NCI-H526 (cell line): ENCODE measurements around the gene SUN5.
"Not testable (repeated sequence)": the region's sequence is repeated elsewhere in the genome, so short reads cannot be mapped to it uniquely, and the experiment has no call there.

Source experiments
- DNase-seq, 2 experiments: peaks; one replicate each; lab custom pipeline; 2025; lab: John Stamatoyannopoulos, UW

The SUN5 gene

DNA sequence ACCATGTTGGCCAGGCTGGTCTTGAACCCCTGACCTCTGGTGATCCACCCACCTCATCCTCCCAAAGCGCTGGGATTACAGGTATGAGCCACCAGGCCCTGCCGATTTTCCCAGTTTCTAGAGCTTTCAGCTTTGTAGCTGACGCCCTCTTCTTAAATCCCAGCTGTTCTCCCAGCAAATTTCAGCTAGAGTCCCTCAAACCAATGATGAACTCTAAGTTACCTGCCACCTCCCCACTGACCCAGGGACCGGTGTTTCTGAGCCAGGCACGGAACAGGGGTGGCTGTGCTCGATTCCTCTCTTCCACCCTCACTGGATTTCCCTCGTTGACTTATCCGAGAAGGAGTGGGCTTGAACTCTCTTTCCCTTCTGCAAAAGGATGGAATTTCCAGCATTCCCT is 39.1 kb downstream of the SUN5 start:
- no peak for DNase-seq

DNA sequence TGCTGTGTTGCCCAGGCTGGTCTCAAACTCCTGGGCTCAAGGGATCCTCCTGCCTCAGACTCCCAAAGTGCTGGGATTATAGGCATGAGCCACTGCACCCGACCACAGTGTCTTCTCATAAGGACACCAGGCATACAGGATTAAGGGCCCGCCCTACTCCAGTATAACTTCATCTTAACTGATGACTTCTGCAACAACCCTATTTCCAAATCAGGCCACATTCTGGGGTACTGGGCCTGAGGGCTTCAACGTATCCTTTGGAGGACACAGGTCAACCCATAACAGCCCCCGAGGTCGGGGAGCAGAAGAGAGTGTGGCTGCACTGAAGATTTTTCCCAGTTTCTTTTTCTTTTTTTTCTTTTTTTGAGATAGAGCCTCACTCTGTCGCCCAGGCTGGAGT is 39.7 kb downstream of the SUN5 start:
- no peak for DNase-seq

DNA sequence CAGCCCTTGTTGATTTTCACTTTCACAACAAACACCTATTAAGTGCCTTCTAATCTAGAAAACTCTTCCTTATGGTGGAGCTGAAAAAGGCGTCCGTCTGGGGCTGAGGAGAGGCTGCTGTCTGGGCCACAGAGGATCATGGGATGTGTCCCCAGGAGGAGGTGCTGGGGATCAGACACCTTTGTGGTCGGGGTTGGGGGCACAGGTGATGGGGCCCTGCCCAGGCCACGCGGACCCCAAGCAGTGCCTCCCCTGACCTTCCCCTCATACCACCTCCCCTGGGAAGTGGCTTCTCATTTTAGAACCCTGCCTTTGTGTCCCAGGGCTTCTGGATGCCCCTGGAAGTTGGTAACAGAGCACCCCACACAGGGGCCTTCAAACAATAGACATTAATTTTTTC is 41.1 kb downstream of the SUN5 start:
- no peak for DNase-seq

DNA sequence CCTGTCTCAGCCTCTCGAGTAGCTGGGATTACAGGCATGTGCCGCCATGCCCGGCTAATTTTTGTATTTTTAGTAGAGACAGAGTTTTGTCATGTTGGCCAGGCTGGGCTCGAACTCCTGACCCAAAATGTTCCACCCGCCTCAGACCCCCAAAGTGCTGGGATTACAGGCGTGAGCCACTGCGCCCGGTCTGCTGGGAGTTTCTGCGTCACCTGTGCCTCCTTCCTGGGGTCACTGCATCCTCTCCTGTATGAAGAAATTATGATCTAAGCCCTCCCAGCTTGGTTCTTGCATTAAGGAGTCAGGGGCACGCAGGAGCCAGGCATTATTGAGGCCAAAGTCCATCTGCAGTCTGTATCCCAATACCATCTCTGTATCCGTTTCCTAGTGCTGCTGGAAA is 41.6 kb downstream of the SUN5 start:
- DNase-seq: not testable (repeated sequence)

DNA sequence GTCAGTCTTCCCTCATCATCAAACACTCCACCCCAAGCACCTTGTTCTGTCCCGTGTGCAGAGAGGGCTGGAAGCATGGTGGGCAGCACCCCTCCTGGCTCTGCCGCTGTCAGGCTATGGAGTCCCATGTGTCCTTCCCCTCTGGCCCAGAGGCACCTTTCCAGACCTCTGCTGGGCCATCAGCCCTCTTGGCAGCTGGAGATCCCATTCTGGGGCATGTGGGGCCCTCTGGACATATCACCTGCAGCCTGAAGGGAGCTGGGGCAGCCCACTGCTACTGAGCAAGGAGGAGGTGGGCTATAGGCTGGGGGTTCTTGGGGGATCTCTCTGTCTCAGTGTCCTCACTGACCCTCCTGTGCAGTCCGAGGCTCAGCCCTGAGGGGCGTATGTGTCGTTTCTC is 42.2 kb downstream of the SUN5 start:
- DNase-seq: no peak

DNA sequence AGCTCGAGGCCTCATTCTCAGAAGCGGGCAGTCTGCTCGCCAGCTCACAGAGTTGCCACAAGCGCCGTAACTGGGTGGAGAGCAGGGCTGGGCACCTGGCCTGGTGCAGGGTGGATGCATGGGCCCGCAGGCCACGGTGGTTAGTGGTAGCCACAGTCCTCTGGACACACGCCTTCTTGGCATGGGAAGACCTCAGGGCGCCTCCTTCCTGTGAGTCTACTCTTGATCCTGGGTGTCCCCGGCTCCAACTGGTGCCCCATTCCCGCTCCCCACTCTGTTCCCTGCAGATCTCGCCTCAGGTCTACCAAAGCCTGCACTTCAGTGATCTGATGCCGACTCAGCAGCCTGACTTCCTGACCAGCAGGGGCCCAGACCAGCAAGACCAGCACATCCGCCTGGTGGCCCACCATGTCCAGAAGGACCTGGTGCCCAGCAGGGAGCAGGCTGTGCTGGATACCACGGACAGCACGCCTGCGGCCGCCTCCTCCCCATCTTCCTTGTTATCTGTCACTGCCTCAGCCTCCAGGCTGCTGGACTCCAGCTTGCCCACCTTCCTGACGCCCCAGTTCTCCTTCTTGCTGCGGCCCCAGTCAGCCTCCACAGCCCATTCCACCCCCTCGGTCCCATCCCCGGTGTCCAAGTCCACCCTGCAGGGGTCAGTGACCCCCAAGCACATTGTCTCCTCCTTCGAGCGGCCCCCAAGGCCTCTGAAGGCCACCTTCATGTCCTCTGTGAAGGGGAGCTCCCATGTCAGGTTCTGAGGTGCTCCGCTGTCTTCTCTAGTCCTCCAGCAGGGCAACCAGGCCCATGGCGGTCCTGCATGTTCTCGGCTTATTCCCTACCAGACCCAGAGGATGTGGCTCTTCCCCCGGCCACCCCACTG is 43.1 kb downstream of the SUN5 start:
- no peak for DNase-seq

DNA sequence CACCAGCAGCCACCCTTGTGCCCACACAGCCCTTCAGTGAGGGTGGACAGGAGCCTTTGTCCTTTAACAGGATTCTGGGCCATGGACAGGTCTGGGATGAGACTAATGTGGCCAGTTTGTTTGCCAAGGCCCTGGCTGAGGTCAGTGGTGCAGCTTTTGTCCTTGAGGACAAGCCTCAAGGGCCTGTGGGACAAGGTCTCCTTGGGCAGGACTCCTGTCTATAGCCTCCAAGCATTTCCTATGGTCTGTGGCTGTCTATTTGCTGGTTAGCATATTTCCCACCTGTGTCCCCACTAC is 44.1 kb downstream of the SUN5 start:
- no peak for DNase-seq

DNA sequence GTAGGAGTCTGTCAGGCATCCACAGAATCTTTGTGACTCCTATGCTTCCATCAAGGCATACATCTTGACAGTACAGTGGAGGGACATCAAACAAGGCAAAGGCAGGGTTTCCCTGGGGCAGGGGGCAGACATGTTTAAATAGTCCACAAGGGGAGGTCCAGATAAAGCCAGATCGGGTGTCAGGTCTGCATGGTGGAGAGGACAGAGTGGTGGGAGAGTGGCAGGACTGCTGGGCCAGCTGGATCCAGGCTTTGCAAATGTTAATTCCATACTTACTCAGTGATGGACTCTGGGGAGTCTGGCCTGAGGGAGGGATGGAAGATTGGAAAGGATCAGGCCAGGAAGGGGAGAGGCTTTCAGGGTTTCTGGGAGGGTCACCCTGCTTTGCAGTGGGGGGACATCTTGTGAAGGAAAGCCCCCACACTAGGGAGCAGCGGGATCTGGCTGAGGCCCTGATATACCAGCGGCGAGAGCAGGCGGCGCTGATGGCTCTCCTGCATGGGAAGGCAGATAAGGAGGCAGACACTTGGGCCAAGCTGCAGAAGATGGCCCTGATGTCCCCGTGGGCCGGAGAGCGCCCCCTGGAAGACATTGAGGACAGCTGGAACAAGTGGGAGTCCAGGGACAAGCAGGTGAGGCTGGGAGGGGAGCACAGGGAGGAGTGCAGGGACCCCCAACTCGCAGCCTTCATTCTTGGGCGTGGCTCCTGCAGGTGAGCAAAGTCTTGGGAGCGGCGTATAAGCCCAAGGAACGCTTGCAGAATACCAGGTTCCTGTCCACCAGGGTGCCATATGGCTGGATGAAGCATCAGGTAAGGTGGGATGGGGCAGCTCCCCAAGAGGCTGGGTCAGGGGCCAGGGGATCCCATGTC is 44.6 kb downstream of the SUN5 start:
- DNase-seq: no peak

DNA sequence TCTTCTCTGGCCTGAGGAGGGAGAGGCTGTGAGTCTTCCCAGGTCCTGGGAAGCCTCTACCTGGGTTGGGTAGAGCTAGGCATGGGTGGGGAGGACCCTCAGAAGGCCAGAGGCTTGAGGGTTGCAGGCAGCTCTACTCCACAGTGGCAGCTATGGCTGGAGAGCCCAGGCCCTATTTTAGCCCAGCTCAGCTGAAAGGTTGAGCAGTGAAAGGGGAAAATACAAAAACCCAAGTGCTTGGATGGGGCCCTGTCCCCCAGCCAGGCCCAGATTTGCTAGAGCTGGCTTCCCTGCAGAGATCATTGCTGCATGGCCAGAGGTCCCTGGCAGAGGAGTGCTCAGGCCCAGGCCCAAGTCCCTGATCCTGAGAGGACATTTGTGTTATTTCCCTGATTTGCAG is 45.7 kb downstream of the SUN5 start:
- no peak for DNase-seq

DNA sequence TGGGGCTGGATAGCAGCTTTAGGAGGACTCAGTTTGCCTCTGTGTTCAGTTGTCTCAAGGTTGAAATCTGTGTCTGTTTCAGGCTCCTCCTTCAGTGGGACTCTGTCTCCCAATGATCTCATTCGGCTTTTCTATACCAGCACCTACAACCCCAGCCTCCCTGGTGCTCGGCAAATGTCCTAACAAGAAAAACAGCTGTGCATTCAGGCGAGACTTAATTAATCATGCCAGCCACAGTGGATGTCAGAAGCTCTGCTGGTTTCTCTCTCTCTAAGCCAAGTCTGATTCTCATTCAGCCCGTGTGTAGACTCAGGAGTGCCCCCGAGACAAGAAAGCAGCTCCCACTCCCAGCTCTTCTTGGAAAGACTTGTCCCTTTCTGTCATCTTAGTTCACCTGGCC is 46.8 kb downstream of the SUN5 start:
- DNase-seq: peak in 1 of 2 experiments; percentile 13

DNA sequence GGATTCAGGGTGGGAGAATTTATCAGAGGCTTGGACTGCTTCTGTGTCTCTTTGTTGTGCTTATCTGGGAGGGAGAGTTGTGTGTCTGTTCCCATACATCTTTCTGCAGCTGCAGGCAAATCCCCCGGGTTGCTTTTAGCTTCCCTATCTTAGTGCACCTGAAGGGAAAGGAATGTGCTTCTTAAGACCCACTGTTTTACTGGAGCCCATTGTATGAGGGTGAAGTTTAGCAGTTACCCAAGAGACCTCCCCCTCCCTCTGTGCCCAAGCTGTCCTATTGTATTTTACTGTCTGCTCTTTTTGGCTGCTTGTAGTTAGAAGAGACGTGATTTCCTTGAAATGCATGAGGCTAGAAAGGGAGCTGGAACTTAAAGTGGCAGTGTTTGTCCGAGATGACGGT is 53.7 kb downstream of the SUN5 start:
- peak in 1 of 2 experiments; percentile 26 for DNase-seq

DNA sequence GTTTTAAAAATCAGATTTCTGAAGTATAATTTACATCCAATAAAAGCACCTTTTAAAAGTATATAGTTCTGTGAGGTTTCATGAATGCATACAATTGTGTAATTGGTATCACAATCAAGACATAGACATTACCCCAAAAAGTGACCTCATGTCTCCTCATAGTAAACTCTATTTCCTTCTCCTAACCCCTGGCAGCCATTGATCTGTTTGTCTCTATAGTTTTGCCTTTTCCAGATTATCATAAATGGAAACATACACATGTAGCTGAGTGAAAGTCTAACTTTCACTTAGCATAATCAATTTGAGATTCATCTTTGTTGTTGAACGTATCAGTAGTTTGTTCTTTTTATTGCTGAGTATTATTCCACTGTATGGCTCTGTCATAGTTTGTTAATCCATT is 57.6 kb downstream of the SUN5 start:
- no peak for DNase-seq

DNA sequence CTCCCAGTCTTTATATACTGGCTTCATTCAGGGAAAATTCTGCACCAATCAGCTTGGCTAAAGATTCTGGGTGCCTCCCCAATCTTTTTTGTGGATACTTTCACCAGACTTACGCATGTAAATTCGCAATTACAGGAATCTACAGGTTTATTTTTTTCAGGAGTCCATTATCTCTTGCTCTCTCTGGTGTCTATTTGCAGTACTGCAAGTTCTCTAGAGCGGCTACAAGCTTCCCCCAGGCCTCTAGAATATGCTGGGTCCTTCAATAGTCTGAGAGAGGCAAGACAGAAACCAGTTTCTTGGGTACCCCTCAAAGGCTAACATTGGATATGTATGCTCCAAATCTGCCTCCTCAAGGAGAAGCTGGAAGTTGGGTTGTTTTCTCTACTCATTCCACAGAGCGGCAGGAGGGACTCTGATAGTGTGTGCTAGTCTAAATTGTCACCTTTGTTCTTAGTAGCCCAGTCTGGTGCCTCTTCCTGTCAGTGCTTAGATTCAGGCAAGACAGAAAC is 58.5 kb downstream of the SUN5 start:
- DNase-seq: peak; percentile 19 to 51

DNA sequence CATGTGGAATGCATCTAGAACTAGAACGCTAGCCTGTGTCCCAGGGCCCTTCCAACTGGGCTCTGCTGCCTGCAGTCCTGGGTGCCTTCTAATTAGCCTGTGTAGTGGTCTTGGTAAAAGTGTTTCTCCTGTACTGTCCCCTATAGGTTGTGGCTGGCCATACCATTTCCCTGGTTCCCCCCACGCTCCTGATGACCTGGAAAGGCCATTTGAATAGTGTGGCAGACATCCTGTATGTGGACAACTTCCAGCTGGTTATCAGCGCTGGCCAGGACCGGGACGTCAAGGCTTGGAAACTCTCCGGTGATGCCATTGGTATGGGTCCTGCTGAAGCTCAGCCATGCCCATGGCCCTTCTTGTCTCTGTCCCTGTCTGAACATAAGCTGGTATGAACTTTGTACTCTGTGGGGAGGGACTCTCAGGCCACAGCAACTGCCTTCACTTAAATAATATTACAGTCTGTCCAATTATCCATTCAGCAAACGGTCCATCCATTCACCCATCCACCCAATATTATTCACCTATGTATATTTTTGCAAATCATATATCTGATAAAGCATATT is 60.7 kb downstream of the SUN5 start:
- no peak for DNase-seq

DNA sequence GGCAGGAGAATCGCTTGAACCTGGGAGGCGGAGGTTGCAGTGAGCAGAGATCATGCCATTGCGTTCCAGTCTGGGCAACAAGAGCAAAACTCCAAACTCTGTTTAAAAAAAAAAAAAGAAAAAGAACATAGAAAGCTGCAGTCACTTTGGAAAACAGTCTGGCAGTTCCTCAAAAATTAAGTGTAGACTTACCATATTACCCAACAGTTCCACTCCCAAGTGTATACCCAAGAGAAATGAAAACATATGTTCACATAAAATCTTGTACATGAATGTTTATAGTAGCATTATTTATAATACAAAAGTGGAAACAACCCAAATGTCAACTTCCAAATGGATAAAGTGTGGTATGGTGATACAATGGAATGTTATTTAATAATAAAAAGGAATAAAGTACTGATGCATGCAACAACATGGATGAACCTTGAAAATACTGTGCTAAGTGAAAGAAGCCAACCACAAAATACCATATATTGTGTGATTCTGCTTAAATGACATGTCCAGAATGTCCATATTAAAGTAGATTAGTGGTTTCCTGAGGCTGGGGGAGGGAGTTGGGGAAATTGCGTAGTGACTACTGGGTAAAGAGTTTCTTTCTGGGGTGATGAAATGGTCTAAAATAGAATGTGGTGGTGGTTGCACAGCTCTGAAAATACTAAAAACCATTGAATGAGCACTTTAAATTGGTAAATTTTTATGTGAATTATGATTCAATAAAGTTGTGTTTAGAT is 62.9 kb downstream of the SUN5 start:
- DNase-seq: no peak

DNA sequence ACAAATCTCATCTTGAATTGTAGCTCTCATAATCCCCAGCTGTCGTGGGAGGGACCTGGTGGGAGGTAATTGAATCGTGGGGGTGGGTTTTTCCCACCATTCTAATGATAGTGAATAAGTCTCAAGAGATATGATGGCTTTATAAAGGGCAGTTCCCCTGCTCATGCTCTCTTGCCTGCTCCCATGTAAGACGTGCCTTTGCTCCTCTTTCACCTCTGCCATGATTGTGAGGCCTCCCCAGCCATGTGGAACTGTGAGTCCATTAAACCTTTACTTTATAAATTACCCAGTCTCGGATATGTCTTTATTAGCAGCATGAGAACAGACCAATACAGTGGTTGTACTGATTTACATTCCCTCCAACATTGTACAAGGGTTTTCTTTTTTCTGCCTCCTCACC is 69.7 kb downstream of the SUN5 start:
- DNase-seq: no peak
